GM18870 (cell line): Measurements from ENCODE around the gene DUSP10.

Experiments used
- ATAC-seq: cut with Tn5 transposase; IDR thresholded peaks from one replicate; pipeline ENCODE4 v1.9.1; 2021; ENCODE audit warnings: moderate library complexity; ENCODE audit not compliant: unreplicated experiment

DUSP10 gene

GRCh38 chr1:221655766-221656305 is 86.1 kb downstream of the DUSP10 start:
- ATAC-seq = no peak
